ENCODE results near the gene ACTG2.
"Not testable (repeated sequence)": the region's sequence is repeated elsewhere in the genome, so short reads cannot be mapped to it uniquely, and the experiment has no call there.

Gene ACTG2

DNA sequence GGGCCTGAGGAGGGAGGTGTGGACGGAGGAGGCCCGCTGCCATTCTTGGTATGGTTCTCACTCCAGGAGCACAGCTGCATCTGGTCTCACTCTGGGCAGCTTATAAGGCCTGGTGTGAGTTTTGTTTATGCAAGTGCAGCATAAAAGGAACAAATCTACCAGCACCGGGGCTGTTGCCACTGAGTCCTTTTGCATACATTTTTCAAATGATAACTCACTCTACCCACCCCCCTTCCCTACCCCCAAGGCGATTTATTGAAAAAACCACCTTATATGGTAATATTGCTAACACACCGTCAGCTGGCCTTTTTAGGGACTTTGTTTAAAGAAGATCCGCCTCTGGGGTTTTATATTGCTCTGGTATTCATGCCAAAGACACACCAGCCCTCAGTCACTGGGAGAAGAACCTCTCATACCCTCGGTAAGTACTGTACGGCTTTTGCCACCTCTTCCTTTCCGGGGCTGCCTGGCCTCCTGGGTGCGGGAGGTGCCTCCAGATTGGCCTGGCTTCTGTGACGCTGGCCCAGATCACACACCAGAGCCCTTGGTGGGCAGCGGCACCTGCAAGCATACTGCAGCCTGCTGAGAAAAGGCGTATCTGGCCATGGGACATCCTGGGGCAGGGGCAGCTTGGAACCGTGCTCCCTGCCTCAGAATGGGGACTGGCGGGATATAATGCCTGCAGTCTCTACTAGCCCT lies at the start of gene ACTG2:
TSS of gene ACTG2 (plus strand) at position 378 of the 699 bp plus-strand sequence. CDS start 8,304 bp downstream, outside the sequence.
- no peak for DNase-seq (ENCODE audit: low read depth in 2 of 2)

DNA sequence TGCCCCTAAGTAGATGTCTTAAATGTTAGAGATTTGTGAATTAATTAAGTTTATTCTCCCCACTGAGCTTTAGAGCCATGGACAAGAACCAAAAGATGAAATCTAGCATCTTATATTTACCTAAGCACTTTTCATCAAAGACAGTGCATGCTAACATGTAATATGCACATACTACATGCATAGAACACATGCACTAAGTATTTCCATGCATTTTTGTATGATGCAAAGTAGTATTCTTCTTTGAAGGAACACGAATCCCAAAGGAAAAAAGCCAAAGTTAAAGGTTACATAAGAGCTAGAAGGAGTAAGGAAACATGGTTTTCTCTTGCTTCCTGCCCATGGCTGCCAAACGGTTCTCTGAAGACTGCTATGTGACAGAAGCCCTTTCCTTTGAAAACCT lies 48.7 kb upstream of the ACTG2 start:
- DNase-seq (ENCODE audit: low read depth in 2 of 2): no peak

DNA sequence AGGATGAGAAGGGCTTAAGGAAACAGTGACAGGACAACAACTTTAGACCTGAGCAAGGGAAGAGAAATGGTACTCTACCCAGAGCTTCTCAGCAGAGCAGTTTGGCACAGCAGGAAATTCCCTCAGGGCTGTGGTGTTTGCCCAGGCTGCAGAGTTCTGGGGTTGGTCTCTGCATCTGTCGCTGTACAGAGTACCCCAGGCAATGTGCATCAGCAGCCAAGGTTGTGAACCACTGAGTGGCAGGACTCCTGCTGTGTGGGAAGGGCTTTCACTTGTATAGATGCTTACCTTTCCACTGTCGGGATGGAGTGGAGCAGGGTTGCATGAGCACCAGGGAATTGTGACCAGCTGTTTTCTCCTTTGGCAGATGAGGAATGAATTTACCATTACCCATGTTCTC lies 42.8 kb upstream of the ACTG2 start:
- no peak for DNase-seq (ENCODE audit: low read depth in 2 of 2)

DNA sequence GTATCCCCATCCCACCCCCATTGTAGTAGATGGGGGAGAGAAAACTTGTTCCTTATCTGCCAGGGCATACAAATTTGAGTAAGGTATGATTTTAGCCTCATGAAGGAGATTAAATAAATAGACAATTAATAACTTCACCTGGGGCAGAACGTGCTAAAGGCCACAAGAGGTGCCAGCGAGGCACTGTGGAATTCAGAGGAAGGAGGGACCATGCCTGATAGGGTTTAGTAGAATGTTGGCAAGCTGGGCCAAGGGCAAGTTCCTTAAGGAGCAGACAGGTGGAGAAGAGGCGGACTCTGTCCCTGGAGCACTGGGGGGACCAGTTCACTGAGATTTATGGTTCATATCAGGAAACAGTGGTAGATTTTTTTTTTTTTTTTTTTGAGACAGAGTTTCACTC lies 41.5 kb upstream of the ACTG2 start:
- DNase-seq (ENCODE audit: low read depth in 2 of 2): no peak

DNA sequence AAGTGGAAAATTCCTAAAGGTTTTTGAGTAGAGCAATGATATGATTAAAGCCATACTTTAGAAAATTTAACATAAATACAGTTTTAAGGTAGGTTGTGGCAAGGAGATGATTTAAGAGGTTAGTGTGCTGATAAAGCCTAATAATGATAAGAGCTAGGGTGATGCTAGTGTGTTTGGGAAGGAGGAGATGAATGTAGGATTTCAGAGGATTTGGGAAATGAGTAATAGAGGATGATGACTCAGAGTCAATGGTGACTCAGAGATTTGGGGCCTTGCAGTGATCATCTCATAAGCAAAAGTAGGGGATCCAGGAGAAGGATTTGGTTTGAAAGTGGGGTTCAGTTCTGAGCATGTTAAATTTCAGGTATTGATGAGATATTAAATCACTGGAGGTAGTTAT lies 40.8 kb upstream of the ACTG2 start:
- DNase-seq (ENCODE audit: low read depth in 2 of 2): no peak

DNA sequence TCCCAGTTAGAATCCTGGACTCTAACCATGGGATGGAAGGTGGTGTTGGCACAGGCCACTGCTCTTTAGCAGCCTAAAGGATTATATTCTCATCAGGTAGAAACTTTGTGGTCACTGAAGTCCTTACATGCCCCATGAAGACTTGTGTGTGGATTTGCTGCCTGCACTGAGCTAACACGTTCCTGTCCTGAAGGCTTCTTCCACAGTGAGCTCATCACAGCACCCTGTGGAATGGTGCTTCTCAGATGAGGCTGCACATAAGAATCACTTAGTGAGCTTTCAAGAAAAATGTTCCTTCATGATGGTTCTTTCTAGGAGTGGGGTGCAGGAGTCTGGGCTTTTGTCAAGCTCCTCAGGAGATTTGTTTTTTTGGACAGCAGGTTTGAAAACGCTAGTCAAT lies 37.3 kb upstream of the ACTG2 start:
- no peak for DNase-seq (ENCODE audit: low read depth in 2 of 2)

DNA sequence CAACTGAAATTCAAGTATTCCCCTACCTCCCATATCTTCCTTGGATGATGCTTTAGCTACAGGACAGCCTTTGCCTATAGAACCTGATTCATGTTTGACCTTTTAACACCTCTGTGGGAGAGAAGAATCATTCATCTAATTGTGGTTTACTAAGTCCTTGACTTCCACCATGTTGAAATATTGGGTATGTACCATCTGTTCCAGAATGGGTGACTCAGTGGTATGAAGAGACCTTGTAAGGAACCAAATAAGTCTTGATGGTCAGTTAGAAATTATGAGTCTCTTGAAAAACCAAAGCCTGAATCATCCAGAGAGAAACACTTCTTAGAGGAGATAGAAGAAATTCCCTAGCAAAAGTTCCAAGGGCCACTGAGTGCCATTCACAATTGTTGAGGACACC lies 36.6 kb upstream of the ACTG2 start:
- DNase-seq (ENCODE audit: low read depth in 2 of 2): no peak

DNA sequence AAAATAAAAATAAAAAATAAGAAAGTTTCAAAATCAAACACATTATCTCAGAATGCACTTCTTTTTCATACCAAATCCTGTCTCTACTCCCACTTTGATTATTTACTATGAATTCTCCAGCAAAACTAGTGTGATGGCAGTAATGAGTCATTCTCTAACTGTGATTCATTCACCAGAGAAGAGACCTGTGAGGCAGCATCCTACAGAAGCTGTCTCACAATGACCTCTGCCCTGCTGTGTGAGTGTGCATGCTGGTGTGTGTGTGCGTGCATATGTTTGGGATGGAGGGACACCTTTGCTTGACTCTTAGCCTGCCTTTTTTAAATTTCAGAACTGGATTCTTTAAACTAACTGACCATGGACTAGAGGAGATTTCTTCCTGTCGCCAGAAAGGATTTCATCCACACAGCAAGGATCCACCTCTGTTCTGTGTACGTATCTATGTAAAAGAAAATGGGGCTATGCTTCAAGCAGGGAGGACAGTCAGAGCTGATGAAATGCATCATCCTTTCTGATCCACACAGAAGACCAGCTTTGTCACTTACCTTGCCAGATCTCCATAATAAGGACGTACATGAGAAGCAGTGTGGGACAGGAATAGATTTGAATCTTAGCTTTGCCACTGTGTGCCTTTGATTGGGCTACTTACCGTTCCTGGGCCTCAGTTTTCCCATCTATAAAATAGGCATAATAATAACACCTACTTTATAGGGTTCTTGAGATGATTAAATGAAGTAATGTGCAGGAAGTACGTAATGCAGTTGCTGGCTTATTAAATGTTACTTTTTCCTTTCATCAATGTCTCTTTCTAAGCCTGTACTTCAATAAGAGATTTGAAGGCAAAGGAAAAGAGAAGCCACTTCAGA lies 32.9 kb upstream of the ACTG2 start:
- DNase-seq (ENCODE audit: low read depth in 2 of 2): peak in 1 of 2 donors; percentile 5

DNA sequence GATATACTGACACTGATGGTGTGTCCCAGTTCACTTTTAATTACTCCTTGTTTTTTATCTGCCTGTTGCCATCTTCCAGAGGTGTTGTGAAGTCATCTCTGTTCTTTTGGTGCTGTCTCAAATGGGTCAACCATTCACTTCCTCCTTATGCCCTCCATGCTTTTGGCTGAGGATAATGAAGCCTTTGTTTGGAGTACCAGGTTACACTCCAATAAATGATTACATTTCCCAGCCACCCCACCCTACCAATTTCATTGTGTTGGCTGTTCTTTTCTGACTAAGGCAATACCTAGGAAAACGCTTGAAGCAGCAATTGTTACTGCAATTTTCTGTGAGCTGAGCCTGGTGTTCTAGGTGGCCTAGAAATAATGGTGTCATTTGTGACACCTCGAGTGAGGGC lies 29.8 kb upstream of the ACTG2 start:
- DNase-seq (ENCODE audit: low read depth in 2 of 2): no peak

DNA sequence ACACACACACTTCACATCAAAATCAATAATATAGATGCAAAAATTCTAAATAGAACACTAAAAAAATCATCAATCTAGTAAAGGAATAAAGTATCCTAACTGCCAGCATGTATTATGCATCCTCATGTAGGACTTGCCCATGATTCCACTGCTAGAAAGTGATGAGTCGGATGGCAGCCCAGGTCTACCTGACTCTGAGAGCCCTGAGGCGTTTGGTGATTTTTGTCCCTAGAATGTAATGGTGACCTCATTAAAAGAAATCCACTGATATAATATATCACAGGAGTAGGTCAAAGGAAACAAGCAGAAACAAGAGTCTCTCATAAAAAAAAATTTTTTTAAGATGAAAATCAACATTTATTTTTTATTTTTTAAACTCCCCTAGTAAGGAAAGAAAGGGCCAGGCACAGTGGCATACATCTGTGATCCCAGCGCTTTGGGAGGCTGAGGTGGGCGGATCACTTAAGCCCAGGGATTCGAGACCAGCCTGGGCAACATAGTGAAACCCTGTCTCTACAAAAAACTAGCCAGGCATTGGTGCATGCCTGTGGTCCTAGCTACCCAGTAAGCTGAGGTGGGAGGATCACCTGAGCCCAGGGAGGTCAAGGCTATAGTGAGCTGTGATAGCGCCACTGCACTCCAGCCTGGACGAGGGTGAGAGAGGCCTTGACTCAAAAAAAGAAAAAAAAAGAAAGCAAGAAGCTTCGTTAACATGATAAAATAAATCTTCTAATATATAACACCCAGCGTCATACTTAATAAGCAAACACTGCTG lies 24.4 kb upstream of the ACTG2 start:
- no peak for DNase-seq (ENCODE audit: low read depth in 2 of 2)

DNA sequence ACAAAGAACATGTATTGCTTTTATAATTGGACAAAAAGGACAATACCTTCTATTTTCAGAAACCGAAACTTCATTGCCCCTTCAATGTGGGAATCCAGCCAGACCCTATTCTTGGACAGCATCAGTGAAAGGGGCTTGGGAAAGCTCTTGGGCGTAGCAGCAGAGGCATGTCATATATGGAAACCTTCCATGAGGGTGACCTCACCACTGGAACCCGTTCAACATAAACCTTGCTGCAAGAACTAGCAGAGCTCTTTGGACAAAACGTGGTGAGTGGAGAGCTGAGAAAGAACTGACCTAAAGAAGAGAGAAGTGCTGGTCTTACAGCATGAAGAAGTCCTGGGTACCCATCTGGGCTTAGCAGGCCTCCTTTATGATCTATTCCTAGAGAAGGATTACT lies 22.7 kb upstream of the ACTG2 start:
- DNase-seq (ENCODE audit: low read depth in 2 of 2): no peak

DNA sequence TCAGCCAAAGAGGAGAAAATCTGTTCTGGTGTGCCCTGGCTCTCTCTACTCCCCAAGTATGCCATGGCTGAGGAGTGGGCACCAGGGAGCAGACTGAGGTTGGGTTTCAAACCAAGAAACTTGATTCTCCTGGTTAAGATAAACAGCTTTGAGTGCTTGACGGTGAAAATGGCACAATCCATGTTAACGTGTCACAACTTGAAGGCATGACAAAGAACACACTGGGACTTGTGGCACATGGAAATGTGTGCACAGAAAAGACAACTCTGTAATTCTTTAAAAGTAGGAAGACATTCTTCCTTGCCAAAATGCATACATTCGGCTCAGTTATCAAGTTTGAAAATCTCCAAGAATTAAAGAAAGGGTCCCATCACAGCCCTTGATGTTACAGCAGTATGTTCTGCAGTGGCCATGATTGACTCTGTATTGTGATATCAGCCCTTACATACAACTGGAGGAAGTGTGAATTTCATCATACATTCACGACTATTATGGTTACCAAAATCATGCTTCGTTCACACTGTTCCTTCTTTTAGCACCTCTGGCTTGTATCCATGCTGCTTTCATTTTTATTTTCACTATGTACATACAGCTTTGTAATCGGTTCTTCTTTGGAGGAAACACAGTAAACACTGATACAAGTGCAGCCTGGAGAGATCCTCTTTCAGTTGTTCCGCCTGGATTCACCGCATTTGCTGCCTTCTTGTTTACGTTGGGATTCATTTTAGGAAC lies 15.6 kb upstream of the ACTG2 start:
- DNase-seq (ENCODE audit: low read depth in 2 of 2): no peak

DNA sequence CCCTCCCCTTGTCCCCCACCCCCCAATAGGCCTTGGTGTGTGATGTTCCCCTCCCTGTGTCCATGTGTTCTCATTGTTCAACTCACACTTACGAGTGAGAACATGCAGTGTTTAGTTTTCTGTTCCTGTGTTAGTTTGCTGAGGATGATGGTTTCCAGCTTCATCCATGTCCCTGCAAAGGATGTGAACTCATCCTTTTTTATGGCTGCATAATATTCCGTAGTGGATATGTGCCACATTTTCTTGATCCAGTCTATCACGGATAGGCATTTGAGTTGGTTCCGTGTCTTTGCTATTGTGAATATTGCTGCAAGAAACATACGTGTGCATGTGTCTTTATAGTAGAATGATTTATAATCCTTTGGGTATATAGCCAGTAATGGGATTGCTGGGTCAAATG lies 14.8 kb upstream of the ACTG2 start:
- DNase-seq (ENCODE audit: low read depth in 2 of 2): not testable (repeated sequence)

DNA sequence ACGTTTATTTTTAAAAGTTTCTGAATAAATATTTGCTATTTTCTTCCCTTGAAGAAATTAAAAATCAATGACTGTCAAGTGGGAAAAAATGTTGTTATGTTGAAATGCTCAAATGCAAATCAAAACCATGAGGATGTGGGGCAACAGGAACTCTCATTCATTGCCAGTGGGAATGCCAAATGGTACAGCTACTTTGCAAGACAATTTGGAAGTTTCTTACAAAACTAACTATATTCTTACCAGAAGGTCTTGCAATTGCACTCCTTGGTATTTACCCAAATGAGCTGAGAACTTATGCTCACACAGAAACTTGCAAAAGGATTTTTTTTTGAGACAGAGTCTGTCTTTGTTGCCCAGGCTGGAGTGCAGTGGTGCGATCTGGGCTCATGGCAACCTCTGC lies 7.4 kb upstream of the ACTG2 start:
- no peak for DNase-seq (ENCODE audit: low read depth in 2 of 2)

DNA sequence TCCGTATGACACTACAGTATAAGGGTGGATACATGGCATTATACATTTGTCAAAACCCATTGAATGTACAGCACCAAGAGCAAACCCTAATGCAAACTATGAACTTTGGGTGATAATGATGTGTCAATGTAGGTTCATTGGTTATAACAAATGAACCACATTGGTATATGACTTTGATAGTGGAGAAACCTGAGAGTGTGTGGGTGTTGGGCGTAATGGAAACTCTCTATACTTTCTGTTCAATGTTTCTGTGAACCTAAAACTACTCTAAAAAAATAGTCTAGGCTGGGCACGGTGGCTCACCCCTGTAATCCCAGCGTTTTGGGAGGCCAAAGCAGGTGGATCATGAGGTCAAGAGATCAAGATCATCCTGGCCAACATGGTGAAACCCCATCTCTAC lies 6.5 kb upstream of the ACTG2 start:
- DNase-seq (ENCODE audit: low read depth in 2 of 2): peak in 1 of 2 donors; percentile 2

DNA sequence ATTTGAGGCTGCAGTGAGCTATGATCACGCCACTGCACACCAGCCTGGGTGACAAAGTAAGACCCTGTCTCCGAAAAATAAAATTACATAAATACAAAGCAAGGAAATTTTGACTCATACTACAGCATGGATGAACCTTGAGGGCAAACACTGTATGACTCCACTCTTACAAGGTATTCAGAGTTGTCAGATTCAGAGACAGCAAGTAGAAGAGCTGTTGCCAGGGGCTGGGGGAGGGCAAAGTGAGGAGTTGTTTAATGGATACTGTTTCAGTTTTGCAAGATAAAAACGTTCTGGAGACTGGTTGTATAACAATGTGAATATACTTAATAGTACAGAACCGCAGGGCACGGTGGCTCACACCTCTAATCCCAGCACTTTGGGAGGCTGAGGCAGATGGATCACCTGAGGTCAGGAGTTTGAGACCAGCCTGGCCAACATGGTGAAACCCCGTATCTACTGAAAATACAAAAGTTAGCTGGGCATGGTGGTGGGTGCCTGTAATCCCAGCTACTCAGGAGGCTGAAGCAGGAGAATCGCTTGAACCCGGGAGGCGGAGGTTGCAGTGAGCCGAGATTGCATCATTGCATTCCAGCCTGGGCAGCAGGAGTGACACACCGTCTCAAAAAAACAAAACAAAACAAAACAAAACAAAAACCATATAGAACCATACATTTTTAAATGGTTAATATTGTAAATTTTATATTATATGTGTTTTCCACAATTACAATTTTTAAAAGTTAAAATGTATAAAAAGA lies 5.0 kb upstream of the ACTG2 start:
- DNase-seq (ENCODE audit: low read depth in 2 of 2): not testable (repeated sequence)

DNA sequence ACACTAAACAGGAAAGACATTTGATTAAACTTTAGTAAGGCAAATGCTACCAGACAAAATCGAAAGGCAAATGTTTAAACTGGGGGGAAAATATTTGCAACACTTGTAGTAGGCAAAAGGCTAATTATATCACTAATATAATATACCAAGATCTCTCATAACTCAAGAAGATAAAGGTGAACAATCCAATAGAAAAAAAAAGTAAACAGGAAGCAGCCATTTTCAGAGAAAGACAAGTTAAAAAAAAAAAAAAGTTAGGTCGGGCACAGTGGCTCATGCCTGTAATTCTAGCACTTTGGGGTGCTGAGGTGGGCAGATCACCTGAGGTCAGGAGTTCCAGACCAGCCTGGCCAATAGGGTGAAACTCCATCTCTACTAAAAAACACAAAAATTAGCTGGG lies 4.4 kb upstream of the ACTG2 start:
- DNase-seq (ENCODE audit: low read depth in 2 of 2): no peak

DNA sequence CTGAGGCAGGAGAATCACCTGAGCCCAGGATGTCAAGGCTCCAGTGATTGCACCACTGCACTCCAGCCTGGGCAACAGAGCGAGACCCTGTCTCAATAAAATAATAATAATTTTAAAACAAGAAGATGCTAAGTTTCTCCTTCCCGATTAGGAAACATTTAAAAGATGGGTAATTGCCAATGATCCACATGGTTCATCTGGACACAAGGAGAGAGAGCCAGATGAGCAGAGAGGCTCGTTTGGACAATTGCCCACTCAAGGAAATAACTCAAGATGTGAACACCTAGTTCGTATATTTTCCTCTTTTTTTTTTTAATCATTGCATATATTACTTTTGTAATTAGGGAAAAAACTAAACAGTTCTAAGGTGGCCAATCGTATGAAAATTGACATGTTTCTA lies 3.6 kb upstream of the ACTG2 start:
- DNase-seq (ENCODE audit: low read depth in 2 of 2): no peak

DNA sequence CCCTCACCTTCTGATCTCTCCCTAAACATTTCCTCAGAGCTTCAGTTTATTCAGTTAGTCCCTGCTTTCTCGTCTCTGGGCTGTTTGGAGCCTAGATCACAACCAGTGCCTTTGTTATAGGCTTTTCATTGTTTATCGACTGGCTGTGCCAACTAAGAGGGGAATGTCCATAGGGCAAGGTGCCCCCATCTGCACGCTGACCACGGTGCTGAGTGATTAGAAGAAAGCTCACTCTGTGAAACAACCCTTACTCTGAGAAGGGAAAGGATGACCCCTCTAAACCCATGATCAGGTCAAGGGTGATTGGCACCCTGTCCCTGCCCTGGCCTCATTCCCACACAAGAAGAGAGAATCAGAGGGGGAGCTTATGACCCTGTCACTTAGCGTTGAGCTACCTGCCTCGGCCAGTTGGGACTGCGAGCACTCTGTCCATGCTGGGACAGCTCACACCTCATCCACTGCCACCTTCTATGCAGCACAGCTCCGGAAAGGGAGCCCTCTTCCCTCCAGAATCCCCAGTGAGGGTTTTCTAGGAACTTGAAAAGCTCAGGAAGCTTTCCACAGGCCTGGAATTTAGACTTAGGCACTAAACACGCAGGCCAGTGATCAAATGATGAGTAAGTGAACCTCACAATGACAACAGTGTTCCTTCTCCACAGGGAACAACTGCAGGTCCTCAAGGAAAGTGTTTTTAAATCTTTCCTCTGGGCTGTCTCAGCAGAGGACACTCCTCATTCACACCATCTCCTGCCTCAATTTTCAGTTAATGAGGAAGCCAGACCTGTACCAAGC lies 2.3 kb upstream of the ACTG2 start:
- DNase-seq (ENCODE audit: low read depth in 2 of 2): no peak

DNA sequence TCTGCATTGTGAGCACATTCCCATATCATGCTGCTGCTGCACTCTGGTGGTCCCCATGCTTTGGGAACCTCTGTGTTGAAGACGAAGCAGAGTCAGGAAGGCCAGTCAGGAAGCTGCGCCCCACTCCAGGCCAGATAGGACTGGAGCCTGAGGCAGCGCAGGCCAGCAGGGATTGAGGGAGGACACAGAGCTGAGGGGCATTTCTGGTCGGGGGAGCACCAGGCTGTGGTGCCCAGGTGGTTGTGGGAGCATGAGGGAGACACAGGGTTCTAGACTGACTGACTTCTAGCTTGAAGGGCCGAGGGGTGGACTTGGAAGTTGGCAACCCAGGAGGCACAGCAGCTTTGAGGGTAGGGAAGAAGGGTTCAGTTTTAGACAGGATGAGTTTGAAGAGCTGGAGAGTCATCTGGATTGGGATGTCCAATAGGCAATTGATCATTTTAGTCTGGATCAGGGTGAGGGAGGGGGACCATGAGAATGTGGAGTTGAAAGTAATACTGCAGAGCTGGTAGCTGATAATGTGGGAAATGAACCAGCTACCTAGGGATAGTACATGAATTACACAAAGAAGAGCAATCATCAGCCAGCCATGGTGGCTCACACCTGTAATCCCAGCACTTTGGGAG lies 1.4 kb upstream of the ACTG2 start:
- DNase-seq (ENCODE audit: low read depth in 2 of 2): no peak

Measured in stimulated activated CD4-positive, alpha-beta T cell treated with anti-CD3 and anti-CD28 coated beads, Interleukin-1b, Interleukin-23, amount 100 ng/mL, for 4 hours (primary cell).